Activated naive CD8-positive, alpha-beta T cell treated with anti-CD3 and anti-CD28 coated beads, Interleukin-2, amount 50 U/mL, for 16 hours (primary cell): ENCODE measurements around the gene WSCD1.

Experiments used
- DNase-seq: peaks from one replicate; pipeline ENCODE4 v3.0.0-alpha.2; 2020; ENCODE audit warnings: low read depth, low spot score

The WSCD1 gene

GRCh38 chr17:6069539-6070429, at the start of gene WSCD1:
Gene WSCD1, plus strand, starts transcription at chr17:6070379. Its CDS starts 10,280 bp downstream, at chr17:6080659.
- DNase-seq = no peak

- DNase-seq = no peak
Observed at GRCh38 chr17:6021011-6021400, 49.2 kb upstream of the WSCD1 start.

GRCh38 chr17:6021627-6022026, 48.6 kb upstream of the WSCD1 start:
- no peak for DNase-seq

DNA sequence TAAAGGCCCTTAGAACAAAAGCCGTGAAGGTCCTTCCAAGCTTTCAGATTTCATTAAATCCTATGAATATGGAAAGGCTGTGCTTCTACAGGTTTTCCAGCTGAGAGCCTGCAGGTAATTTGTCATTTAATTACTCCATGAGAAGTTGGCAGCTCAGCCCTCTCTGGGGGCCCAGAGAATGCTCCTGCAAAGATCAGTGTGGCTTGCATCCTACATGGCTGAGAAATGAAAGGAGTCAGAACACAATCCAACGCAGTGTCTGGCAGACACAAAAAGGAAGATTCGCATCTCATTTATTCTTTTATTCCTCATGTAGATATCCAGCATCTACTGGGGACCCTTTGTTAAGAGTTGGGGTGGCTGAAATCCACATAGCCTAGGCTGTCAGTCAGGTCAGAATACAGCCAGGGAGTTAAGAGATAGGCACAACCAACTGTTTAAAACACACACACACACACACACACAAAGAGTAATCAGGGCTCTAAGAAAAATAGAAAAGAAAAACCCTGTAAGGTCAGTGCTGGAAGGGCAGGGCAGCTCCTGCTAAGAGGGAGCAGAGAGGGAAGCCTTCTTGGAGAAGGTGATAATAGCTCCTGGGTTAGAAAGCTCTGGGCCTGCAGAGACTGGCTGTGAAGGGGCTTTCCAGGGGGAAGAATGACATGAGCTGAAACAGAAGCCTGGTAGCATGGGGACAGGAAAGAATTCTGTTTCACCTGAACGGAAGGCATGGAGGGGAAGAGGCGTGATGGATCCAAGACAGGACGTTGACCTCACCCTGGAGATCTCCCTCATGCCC, 46.9 kb upstream of the WSCD1 start:
- no peak for DNase-seq

DNA sequence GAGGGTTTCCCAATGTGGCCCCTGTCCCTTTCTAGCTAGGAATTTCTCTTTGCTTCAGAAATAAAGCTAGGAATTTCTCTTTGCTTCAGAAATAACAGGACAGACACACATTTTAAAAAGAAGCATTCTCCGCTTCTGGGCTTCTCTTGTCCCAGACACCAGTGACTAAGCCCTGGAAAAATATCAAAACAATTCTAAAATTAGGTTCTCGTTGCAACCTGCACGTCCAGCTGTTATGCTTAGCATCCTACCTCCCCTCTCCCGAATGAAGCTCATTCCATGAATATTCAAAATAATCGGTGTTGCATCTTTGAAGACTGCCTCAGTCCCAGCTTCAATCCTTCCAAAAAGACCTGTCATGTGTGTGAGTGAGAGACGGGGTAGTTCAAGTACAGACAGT, 45.6 kb upstream of the WSCD1 start:
- DNase-seq = no peak

- no peak for DNase-seq
Observed at GRCh38 chr17:6027342-6028024, 42.7 kb upstream of the WSCD1 start.

- no peak for DNase-seq
Observed at GRCh38 chr17:6028294-6028693, 41.9 kb upstream of the WSCD1 start.

DNA sequence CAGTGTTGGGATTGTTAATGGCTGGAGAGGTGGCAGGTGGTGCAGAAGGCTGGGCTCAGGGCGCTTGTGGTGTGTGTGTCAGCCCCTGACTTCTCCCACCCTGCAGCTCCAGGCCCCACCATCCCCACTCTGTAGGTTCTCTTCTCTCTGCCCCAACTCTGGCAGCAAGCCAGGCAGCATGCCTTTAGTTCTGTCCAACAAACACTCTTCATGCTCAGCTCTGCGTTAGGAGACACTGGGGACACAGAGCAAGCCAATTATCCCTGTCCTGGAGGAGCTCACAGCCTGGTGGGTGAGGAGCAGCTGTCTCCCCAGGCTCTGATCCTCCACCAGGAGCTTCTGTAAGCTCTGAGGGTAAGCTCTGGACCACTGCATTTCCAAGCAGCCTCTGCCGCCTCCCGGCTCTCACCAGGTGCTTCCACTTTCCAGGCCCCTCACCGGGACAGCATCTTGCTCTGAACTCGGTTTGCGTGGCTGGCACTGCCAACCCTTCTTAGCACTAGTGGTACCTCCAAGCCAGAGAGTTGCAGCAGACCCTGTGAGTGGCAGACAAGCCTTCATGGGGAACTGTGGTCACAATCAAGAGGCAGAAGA, 34.3 kb upstream of the WSCD1 start:
- DNase-seq = no peak

DNA sequence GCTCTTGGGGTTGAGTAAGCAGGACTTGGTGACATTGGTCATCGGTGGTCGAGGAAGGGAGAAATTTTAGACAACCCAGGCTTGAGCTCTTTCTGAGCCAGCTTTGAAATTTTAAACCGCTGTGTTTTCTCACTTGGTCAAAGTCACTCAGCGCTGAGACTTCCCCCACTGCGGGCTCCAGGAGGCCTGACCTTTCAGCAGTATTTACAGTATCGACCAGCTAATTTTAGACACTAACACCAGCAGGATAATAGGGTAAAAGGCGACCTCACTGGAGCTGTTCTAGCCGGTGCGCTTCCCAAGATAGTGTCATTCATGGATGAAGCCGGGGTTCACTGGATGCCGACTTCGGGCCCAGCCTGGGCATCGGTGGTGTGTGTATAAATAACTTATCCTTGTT, 29.7 kb upstream of the WSCD1 start:
- no peak for DNase-seq

DNA sequence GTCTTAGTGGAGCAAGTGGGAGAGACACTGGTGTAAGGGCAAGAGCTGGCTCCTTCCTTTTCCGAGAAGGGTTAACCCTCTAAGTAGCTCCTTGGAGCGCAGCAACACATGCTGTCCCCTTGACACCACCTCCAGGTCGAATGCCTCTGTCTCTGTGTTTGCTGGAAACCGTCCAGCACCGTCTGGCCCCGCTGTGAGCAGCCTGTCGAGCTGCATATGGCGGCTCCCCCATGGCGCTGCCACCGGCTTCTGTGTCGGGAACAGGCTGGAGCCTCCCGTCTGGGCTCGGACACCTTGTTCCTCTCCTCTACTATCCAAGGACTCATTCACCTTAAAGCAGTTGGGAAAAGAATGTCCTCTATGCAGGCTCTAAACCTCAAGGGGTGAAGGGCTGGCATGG, 28.9 kb upstream of the WSCD1 start:
- DNase-seq = no peak

GRCh38 chr17:6043405-6043804, 26.8 kb upstream of the WSCD1 start:
- no peak for DNase-seq

DNA sequence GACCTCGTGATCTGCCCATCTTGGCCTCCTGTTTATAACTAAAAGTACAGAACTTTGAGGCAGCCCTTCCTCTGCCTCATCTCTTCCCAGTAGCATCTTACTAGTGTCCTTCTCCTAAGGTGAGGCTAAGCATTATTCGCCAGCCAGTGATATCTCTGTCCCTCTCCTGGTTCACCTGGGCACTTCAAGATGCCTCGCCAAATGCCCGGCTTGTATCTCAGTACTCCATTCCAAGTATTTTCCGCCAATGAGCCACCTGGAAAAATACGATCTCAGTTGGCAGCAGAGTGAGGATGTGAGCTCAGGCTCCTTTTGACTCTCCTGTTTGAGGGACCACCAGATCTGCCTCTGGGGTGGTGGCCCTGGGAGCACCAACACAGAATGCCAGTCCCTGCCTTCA, 25.9 kb upstream of the WSCD1 start:
- no peak for DNase-seq

GRCh38 chr17:6045621-6046357, 24.4 kb upstream of the WSCD1 start:
- no peak for DNase-seq

DNA sequence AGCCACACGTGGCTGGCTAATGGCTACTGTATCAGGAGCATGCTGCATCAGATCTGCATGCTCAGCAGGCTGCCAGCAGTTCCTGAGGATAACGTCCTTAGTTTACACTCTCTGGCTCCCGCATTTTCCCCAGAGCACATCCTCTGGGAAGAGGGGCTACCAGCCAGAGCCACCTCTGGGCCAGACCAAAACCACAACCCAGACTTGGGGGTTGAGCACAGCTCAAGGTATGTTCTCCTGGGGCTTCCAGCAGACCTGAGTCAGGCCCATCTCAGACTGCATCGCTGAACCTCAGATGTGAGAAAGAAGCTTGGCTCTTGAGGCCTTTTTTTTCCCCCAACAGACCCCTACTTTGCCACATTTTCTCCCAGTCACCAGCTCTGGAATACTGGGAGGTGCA, 23.7 kb upstream of the WSCD1 start:
- no peak for DNase-seq

DNA sequence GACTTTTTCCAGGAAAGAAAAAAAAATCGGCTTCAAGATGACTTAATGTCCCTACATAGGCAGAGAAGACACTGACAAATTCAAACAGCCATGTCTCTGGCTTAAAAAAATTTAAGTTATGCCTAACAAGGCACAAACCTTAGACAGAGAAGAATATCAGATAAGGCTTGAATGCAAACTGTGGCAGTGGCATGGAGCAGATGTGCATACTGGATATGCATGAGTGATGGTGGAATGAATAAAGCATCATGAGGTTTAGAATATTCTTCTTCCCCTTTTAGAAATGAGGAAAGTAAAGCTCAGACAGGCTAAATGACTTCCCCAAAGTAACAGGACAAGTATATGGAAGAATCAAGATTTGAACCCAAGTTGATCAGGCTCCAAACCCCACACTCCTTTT, 23.2 kb upstream of the WSCD1 start:
- no peak for DNase-seq

DNA sequence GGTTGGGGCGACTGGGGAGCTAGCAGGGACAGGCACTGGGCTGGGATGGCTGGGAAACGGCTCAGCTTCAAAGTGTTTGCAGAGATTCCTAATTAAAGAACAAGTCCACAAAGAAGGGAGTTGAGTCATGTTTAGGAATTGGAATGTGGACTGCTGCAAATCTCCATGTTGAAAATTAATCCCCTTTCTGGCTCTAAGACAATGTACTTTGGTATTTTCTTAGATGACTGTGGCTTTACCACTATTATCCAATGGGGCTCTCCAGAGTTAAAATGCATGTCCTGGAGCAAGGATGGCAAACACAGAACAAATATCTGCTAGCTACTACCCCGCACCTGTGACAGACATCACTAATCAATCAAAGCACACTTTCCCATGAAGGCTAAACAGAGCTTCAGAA, 22.2 kb upstream of the WSCD1 start:
- DNase-seq = no peak

DNA sequence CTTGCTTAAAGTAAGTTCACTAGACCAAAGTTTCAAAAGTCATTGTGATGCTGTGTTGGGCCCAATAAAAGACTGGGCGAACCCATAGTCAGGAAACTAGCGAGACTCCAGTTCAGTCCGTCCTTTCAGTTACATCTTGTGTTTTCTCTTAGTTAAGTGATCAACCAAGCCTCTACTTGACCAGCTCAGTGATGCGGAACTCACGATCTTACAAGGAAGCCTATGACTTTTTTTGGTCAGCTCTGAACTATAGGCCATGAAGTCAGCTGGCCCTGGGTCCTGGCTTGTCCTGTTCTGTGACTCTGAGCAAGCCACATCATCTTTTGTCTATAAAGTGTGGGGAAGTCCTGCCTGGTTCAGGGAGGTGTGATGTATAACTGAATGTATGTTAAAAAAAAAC, 21.7 kb upstream of the WSCD1 start:
- no peak for DNase-seq

GRCh38 chr17:6052926-6053325, 17.3 kb upstream of the WSCD1 start:
- no peak for DNase-seq

GRCh38 chr17:6054372-6054771, 15.8 kb upstream of the WSCD1 start:
- no peak for DNase-seq

GRCh38 chr17:6056104-6056503, 14.1 kb upstream of the WSCD1 start:
- DNase-seq = no peak

DNA sequence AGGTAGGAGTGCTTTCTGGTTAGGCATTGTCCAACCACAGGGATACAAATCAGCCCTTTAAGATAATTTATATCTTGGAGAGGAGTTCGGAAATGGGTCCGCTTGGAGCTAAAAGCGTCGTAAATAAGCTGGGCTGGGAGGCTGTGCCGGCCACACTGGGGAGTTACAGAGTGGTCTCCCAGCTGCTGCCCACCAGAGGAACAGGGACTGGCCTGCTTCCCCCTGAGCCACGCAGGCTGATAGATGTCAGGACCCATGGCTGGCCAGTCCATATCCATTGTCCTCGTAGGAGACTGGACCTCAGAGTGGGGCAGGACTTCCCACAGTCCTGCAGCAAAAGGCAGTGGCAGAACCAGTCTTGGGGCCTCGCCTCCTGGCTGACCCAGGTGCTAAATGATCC, 12.6 kb upstream of the WSCD1 start:
- DNase-seq = no peak
